A549 (cell line): ENCODE measurements around the gene PLEKHA5.

Source experiments
- CTCF ChIP-seq: fragments of >200 bp; sonication (Bioruptor Twin); formaldehyde crosslinking; IDR thresholded peaks from 3 replicates; pipeline ENCODE4 v1.5.1; 2016
- ELK1 ChIP-seq: fragments of 150-350 bp; IDR thresholded peaks from 2 replicates; pipeline ENCODE4 v1.6.1; 2014; ENCODE audit warnings: low read depth, mild to moderate bottlenecking, low read length
- MAFK ChIP-seq: fragments of 450-650 bp; IDR thresholded peaks from 2 replicates; pipeline ENCODE4 v1.6.1; 2014; ENCODE audit not compliant: partially characterized antibody
- SREBF2 ChIP-seq: fragments of 450-650 bp; IDR thresholded peaks from 2 replicates; pipeline ENCODE4 v1.6.1; 2014; ENCODE audit warnings: mild to moderate bottlenecking, moderate library complexity

GRCh38 chr12:19206493-19207077 lies 77.1 kb downstream of the PLEKHA5 start:
- TF ChIP-seq CTCF (no peak), SREBF2 (no peak), ELK1 (no peak), MAFK (no peak)
